Esophagus muscularis mucosa (tissue), 4 donors: ENCODE data around the gene SMPD3.

Experiments
- CTCF ChIP-seq, 3 experiments: fragments of 200-600 bp in 2 of 3; fragments of 450-650 bp in 1 of 3; sonication (generic) in 2 of 3; IDR thresholded peaks; one replicate each; pipeline ENCODE4 v1.5.1; 2017 to 2019; ENCODE audit warnings: antibody characterized with exemption in 3 of 3, mild to moderate bottlenecking in 2 of 3, moderate library complexity in 1 of 3
- EP300 ChIP-seq: sonication (generic); formaldehyde crosslinking; IDR thresholded peaks from one replicate; pipeline ENCODE4 v1.6.1; 2017; ENCODE audit warnings: antibody characterized with exemption
- POLR2A ChIP-seq: fragments of 450-650 bp; IDR thresholded peaks from one replicate; pipeline ENCODE4 v1.6.1; 2017; ENCODE audit warnings: antibody characterized with exemption, moderate library complexity, mild to moderate bottlenecking, low read depth
- POLR2AphosphoS5 ChIP-seq, 2 donors: sonication (generic); formaldehyde crosslinking; IDR thresholded peaks; one replicate each; pipeline ENCODE4 v1.6.1; 2017; ENCODE audit warnings: antibody characterized with exemption in 2 of 2

DNA sequence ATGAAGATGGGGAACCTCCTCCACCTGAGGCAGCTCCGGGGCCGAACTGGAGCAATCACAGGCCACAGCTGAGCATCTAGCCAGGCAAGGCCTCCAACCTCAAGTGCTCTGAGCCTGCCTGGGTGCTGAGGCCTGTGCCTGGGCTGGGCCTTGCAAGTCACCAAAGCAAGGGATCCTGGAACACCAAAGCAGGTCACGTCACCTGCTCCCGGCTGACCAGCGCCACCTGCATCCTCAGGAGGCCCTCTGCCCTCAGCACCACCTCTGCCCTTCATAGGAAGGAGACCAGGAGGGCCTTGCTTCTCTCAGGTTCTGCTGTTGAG is 68.0 kb downstream of the SMPD3 start:
- no peak for TF ChIP-seq CTCF (IDR thresholded peaks at IDR 0.05)
- no peak for TF ChIP-seq POLR2AphosphoS5 (IDR thresholded peaks at IDR 0.05)
- TF ChIP-seq EP300, result no peak
- TF ChIP-seq POLR2A, result no peak
